Spleen (tissue), 7 donors: ENCODE data around the gene SNX27.

Experiments used
- POLR2AphosphoS5 ChIP-seq, 3 donors: sonication (generic); formaldehyde crosslinking; IDR thresholded peaks; one replicate each; pipeline ENCODE4 v1.5.1; 2017; ENCODE audit warnings: antibody characterized with exemption in 3 of 3
- TF ChIP-seq, protein P1 (sequence below), 11 experiments: fragments of 200-600 bp in 7 of 11; fragments of 450-650 bp in 4 of 11; sonication (generic) in 4 of 11; IDR thresholded peaks in 8 of 11; conservative IDR thresholded peaks in 3 of 11; 1 replicate in 7 of 11; 2 replicates in 4 of 11; pipeline versions ENCODE4 v1.4.0 to v1.8.0; 2016 to 2021; ENCODE audit warnings: antibody characterized with exemption in 11 of 11, inconsistent platforms in 4 of 11, mild to moderate bottlenecking in 1 of 11
- donor health status: DM: no; HTN: no; CAD: no; lungs with moderate emphysema.
- donor health status: DM: no; HTN: no; CAD: no.
- donor health status: DM: no; HTN: no; CAD: no.

DNA sequence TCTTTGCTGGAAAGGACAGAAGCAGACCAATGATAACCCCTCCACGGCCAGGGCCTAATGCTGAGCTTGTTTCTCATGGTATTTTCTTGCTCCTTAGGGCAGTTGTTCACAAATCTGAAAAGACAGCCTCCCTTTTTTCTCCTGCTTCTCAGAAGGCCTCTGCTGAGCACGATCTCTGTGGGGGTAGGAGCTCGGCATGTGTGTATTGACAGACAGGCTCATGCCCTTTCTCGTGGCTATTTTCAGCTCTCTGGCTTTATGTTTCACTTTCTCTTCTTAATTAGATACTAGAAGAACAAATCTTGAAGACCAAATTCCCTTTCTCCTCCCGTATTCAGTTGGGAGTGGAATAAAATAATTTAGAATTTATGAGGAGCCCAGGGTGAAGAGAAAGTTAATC lies 108.7 kb downstream of the SNX27 start:
- TF ChIP-seq, protein P1, sequence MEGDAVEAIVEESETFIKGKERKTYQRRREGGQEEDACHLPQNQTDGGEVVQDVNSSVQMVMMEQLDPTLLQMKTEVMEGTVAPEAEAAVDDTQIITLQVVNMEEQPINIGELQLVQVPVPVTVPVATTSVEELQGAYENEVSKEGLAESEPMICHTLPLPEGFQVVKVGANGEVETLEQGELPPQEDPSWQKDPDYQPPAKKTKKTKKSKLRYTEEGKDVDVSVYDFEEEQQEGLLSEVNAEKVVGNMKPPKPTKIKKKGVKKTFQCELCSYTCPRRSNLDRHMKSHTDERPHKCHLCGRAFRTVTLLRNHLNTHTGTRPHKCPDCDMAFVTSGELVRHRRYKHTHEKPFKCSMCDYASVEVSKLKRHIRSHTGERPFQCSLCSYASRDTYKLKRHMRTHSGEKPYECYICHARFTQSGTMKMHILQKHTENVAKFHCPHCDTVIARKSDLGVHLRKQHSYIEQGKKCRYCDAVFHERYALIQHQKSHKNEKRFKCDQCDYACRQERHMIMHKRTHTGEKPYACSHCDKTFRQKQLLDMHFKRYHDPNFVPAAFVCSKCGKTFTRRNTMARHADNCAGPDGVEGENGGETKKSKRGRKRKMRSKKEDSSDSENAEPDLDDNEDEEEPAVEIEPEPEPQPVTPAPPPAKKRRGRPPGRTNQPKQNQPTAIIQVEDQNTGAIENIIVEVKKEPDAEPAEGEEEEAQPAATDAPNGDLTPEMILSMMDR (IDR thresholded peaks at IDR 0.05 in 8 of 11, conservative IDR thresholded peaks at IDR 0.05 in 3 of 11): no peak
- no peak for TF ChIP-seq POLR2AphosphoS5 (IDR thresholded peaks at IDR 0.05)
